Raji (cell line): Measurements from ENCODE around the gene NPIPB12.
"Not testable (repeated sequence)": the region's sequence is repeated elsewhere in the genome, so short reads cannot be mapped to it uniquely, and the experiment has no call there.

Experiments
- POLR2A ChIP-seq: IDR thresholded peaks from 2 replicates; pipeline ENCODE4 v1.6.1; 2011; ENCODE audit warnings: low read depth, low read length, control low read depth; ENCODE audit not compliant: insufficient read depth

Gene NPIPB12

GRCh38 chr16:29506308-29506707 is at the start of gene NPIPB12:
Gene NPIPB12 (minus strand): TSS chr16:29506408.
- TF ChIP-seq POLR2A, result not testable (repeated sequence)

- TF ChIP-seq POLR2A, result not testable (repeated sequence)
Measured at GRCh38 chr16:29459706-29460646, 46.2 kb downstream of the NPIPB12 start, which contains the start of gene SULT1A4. Gene SULT1A4 (plus strand): TSS chr16:29459913. CDS start chr16:29461386, 1,473 bp downstream.

DNA sequence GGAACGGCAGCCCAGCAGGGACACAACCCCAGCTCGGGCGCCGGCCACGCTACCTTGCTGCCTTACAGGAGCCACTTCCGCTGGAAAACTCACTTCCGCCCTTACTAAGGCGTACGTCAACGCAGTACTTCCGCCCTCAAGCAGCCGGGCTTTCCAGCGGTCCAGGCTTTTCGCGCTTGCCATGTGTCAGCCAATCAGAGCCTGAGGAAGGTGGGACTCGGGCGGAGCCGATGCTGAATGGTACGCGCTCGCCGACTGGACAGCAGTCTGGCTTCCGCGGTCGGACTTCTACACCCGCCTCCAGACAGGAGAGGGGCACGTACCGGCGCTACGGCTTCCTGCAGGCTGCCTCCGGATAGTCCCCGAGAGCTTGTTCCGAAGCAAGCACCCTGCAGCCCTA is 51.9 kb downstream of the NPIPB12 start, which contains the start of the genes BOLA2 and SLX1B:
TSS of gene BOLA2 (minus strand) at position 83 of the 400 bp plus-strand sequence. CDS start 98 bp downstream, outside the sequence.
TSS of gene SLX1B (plus strand) at position 265 of the 400 bp plus-strand sequence.
- not testable (repeated sequence) for TF ChIP-seq POLR2A
